AG04449 (cell line): ENCODE data around the gene HEXA.

Experiments used
- CTCF ChIA-PET: fragments of 350-600 bp; formaldehyde crosslinking; extraction: SDS; loops from one replicate; lab custom pipeline; 2021; ENCODE audit warnings: antibody characterized with exemption; lab: Yijun Ruan, JAX
- POLR2A ChIA-PET: fragments of 400-600, 350-600 bp; formaldehyde crosslinking; extraction: SDS; loops from one replicate; lab custom pipeline; 2020; ENCODE audit warnings: antibody characterized with exemption, inconsistent platforms; lab: Yijun Ruan, JAX
- DNase-seq: peaks from one replicate; pipeline ENCODE4 v3.0.0-alpha.2; 2010; ENCODE audit warnings: low read depth, low spot score
- H3K4me3 ChIP-seq: 2 replicates; pipeline ENCODE4 v1.5.1; 2011; ENCODE audit warnings: low read depth, mild to moderate bottlenecking, control low read depth, low read length
- TF ChIP-seq, protein P1 (sequence below): IDR thresholded peaks from one replicate; pipeline ENCODE4 v1.5.1; 2011; ENCODE audit warnings: mild to moderate bottlenecking, moderate library complexity, low read length, control low read depth, inconsistent platforms; ENCODE audit not compliant: insufficient read depth; ENCODE audit errors: missing control alignments

The HEXA gene

DNA sequence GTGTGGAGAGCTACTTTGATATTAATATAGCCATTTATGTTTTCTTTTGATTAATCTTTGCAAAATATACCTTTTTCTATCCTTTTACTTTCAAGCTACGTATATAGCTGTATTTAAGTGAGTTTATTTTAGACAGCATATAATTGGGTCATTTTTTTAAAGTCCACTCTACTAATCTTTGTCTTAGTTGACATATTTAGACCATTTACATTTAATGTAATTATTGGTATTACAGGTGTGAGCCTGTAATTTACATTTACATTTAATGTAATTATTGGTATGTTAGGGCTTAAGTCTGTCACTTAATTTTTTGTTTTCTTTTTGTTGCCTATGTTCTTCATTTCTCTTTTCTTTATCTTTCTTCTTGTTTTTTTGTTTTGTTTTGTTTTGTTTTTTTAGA, 52.1 kb downstream of the HEXA start:
- no peak overlapping the region for H3K4me3 ChIP-seq
- DNase-seq, result no peak
- ChIA-PET POLR2A (no interaction called here), CTCF (interaction anchor here (1.0 kb wide), 1 partner anchor 10 kb away, joined by 4 read pairs; no protein-coding TSS in a partner anchor)
- TF ChIP-seq, protein P1, sequence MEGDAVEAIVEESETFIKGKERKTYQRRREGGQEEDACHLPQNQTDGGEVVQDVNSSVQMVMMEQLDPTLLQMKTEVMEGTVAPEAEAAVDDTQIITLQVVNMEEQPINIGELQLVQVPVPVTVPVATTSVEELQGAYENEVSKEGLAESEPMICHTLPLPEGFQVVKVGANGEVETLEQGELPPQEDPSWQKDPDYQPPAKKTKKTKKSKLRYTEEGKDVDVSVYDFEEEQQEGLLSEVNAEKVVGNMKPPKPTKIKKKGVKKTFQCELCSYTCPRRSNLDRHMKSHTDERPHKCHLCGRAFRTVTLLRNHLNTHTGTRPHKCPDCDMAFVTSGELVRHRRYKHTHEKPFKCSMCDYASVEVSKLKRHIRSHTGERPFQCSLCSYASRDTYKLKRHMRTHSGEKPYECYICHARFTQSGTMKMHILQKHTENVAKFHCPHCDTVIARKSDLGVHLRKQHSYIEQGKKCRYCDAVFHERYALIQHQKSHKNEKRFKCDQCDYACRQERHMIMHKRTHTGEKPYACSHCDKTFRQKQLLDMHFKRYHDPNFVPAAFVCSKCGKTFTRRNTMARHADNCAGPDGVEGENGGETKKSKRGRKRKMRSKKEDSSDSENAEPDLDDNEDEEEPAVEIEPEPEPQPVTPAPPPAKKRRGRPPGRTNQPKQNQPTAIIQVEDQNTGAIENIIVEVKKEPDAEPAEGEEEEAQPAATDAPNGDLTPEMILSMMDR, result no peak

DNA sequence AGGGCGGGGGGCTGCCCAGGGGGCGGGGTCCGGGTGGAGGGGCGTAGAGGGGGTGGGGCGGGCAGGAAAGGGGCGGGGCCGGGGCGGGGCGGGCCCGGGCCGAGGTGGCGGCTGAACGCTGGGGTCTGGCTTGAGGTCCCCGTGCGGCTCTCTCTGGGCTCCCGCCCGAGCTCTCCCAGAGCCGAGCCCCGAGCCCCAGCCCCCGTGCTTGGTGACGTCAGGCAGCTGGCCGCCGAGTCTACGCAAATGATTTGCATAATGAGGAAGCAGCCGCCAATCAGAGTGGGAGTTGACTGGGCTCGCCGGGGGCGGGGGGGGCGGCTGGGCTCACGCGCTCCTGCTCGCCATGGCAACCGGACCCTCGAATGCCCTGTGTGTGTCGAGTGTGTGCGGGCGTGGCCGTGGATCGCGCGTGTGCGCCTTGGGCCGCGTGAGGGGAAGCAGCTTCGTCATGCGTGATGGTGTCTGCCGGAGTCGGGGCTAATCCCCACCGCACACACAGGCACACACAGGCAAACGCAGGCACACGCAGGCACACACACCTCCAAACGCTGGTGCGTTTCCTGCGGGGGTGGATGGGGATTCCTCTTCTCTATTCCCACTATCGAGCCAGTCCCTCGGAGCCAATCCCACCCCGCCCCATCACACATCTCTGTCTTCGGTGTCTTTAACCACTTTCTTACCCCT, 55.7 kb downstream of the HEXA start, which contains the start of gene CELF6:
Gene CELF6 (minus strand): TSS at position 173 of the 687 bp plus-strand sequence. CDS start 283 bp downstream, outside the sequence.
- ChIA-PET POLR2A (interaction anchor here (1.1 kb wide), 1 partner anchor 12 kb away, joined by 3 read pairs; no protein-coding TSS in a partner anchor), CTCF (interaction anchor here (1.7 kb wide), 1 partner anchor 8 kb away, joined by 9 read pairs; no protein-coding TSS in a partner anchor)
- DNase-seq, result peak; percentile 14
- TF ChIP-seq, protein P1, result no peak
- H3K4me3 ChIP-seq, result peak within 1 kb of the TSS; percentile 67

DNA sequence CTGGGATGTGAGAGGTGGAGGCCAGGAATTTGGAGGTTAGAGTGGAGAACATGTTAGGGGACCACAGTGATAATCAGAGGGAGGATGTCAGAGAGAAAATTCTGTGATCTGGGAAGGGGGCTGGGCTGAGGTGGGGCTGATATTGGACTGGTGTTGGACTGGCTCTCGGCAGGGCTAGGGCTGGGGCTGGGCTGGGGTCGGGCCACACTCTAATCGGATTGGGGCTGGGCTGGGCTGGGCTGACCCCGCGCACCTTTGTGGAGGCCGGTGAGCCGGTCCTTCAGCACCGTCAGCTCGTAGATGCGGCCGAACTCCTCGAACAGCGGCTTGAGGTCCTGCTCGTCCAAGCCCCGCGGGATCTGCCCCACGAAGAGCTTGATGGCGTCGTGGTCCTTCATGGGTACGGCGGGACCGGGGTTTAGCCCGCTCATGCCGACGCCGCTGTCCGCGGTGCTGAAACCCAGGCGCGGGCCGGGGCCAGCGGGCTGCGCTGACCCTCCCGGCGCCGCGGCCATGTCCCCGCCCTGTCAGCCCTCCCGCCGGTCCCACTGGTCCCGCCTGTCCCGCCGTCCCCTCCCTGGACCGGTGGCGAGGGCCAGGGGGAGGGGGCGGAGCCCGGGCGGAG, 56.3 kb downstream of the HEXA start:
- H3K4me3 ChIP-seq, result peak overlapping the region; percentile 67
- ChIA-PET POLR2A (interaction anchor here (1.1 kb wide), 1 partner anchor 12 kb away, joined by 3 read pairs; no protein-coding TSS in a partner anchor), CTCF (interaction anchor here (1.7 kb wide), 1 partner anchor 8 kb away, joined by 9 read pairs; no protein-coding TSS in a partner anchor)
- TF ChIP-seq, protein P1, result no peak
- no peak for DNase-seq

DNA sequence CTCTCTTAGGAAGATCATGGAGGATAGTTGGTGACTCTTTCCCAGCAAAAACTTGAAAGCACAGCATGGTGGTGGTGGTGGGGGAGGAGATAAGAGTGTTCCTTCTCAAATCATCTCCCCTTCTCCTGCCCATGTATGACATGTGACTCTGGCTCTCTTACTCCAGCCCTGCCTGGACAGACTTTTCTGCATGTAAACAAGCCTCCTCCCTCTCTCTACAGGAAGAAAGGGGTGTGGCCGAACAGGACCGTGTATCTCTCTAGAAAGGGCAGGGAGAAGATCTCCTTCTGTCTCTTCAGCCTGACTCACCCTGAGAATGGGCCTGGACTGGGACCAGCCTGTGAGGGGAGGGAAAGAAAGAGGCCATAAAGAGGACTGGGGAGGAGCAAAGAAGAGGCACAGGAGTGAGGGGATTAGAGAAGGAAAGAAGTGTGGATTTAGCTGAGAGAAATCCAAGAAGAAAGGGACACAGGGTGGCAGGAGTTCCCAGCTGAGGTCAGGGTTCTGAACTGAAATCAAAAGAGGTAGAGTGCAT, 57.3 kb downstream of the HEXA start:
- TF ChIP-seq, protein P1, result no peak
- POLR2A ChIA-PET, result no interaction called here
- no peak overlapping the region for H3K4me3 ChIP-seq
- CTCF ChIA-PET, result interaction anchor here (0.9 kb wide), 1 partner anchor 9 kb away, joined by 3 read pairs; no protein-coding TSS in a partner anchor
- no peak for DNase-seq

DNA sequence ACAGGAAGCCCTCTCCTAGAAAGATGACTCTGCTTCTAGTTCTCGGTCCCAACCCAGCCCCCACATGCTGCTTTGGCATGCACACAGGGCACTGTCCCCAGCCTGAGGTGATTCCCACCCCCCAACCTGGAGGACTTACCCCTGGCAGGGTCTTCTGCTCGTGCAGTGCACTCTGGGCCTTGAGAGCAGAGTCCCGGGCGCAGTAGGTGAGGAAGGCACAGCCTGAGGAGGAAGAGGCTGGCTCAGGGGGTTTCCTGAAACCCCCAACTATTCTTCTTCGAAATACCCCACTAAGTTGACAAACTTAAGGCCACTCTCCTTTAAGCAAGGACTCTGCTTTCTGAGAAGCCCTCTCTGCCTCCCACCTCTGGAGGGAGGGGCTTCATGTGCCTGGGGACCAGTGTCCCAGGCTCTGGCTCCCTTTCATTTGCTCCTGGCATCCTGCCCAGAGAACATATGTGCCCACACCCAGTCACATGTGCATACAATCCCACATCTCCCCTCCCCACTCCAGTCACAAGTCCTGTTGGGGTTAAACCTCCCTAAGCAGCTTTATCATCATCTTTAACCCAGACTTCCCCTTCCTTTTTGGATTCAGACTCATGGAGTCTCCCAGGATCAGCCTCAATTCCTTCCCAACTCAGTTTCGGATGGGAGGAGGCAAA, 60.0 kb downstream of the HEXA start:
- H3K4me3 ChIP-seq, result no peak overlapping the region
- CTCF ChIA-PET, result no interaction called here
- POLR2A ChIA-PET, result no interaction called here
- TF ChIP-seq, protein P1, result no peak
- DNase-seq, result no peak
